Measurements from ENCODE around the gene HOOK2.
"Not testable (repeated sequence)": the region's sequence is repeated elsewhere in the genome, so short reads cannot be mapped to it uniquely, and the experiment has no call there.

The HOOK2 gene

GRCh38 chr19:12774588-12775555 is at the start of gene HOOK2:
HOOK2 (minus strand) TSS chr19:12775552; CDS start chr19:12775449, 103 bp downstream.
- peak within 1 kb of the TSS; percentile 60 for H3K4me3 ChIP-seq (ENCODE audit: low read length)
- peak within 1 kb of the TSS; percentile 15 for H2AFZ ChIP-seq (ENCODE audit: low read depth, low read length)
- H3K27me3 ChIP-seq (ENCODE audit: insufficient read depth, low read length), result no peaks in the 10 kb centered on the region
- no peaks in the 10 kb centered on the region for H3K36me3 ChIP-seq (ENCODE audit: insufficient read depth, low read length)
- no peaks in the 10 kb centered on the region for H3K9me3 ChIP-seq (ENCODE audit: low read length)
- H3K4me1 ChIP-seq (ENCODE audit: insufficient read depth, low read length), result peaks cover 28% of the 10 kb centered on the region

GRCh38 chr19:12821761-12822160 is 46.4 kb upstream of the HOOK2 start:
- no peak overlapping the region for H2AFZ ChIP-seq (ENCODE audit: low read depth, low read length)
- H3K27me3 ChIP-seq (ENCODE audit: insufficient read depth, low read length), result peaks cover 6% of the 10 kb centered on the region
- H3K36me3 ChIP-seq (ENCODE audit: insufficient read depth, low read length), result no peaks in the 10 kb centered on the region
- H3K9me3 ChIP-seq (ENCODE audit: low read length), result no peaks in the 10 kb centered on the region
- H3K4me1 ChIP-seq (ENCODE audit: insufficient read depth, low read length), result no peaks in the 10 kb centered on the region
- no peak overlapping the region for H3K4me3 ChIP-seq (ENCODE audit: low read length)

- not testable (repeated sequence) for H3K4me3 ChIP-seq (ENCODE audit: low read length); H3K27me3 ChIP-seq (ENCODE audit: insufficient read depth, low read length); H2AFZ ChIP-seq (ENCODE audit: low read depth, low read length); H3K4me1 ChIP-seq (ENCODE audit: insufficient read depth, low read length); H3K9me3 ChIP-seq (ENCODE audit: low read length)
- H3K36me3 ChIP-seq (ENCODE audit: insufficient read depth, low read length), result peaks cover 19% of the 10 kb centered on the region
Observed at GRCh38 chr19:12817810-12818209, 42.5 kb upstream of the HOOK2 start.

GRCh38 chr19:12817188-12817587 is 41.8 kb upstream of the HOOK2 start:
- not testable (repeated sequence) for H3K27me3 ChIP-seq (ENCODE audit: insufficient read depth, low read length); H2AFZ ChIP-seq (ENCODE audit: low read depth, low read length); H3K9me3 ChIP-seq (ENCODE audit: low read length); H3K4me3 ChIP-seq (ENCODE audit: low read length); H3K4me1 ChIP-seq (ENCODE audit: insufficient read depth, low read length)
- H3K36me3 ChIP-seq (ENCODE audit: insufficient read depth, low read length), result peaks cover 22% of the 10 kb centered on the region

- H3K36me3 ChIP-seq (ENCODE audit: insufficient read depth, low read length), result peaks cover 33% of the 10 kb centered on the region
- no peaks in the 10 kb centered on the region for H3K9me3 ChIP-seq (ENCODE audit: low read length)
- H3K4me1 ChIP-seq (ENCODE audit: insufficient read depth, low read length), result no peaks in the 10 kb centered on the region
- H3K4me3 ChIP-seq (ENCODE audit: low read length), result no peak overlapping the region
- no peak overlapping the region for H2AFZ ChIP-seq (ENCODE audit: low read depth, low read length)
- H3K27me3 ChIP-seq (ENCODE audit: insufficient read depth, low read length), result no peaks in the 10 kb centered on the region
Observed at GRCh38 chr19:12815088-12815487, 39.7 kb upstream of the HOOK2 start.

GRCh38 chr19:12806242-12807081 is 31.1 kb upstream of the HOOK2 start, which contains the start of gene RNASEH2A:
RNASEH2A (plus strand) TSS chr19:12806584; CDS start chr19:12806674, 90 bp downstream.
- H3K4me1 ChIP-seq (ENCODE audit: insufficient read depth, low read length), result peaks cover 16% of the 10 kb centered on the region
- H3K27me3 ChIP-seq (ENCODE audit: insufficient read depth, low read length), result no peaks in the 10 kb centered on the region
- H3K4me3 ChIP-seq (ENCODE audit: low read length), result peak within 1 kb of the TSS; percentile 80
- peak within 1 kb of the TSS; percentile 77 for H2AFZ ChIP-seq (ENCODE audit: low read depth, low read length)
- H3K36me3 ChIP-seq (ENCODE audit: insufficient read depth, low read length), result peaks cover 29% of the 10 kb centered on the region
- H3K9me3 ChIP-seq (ENCODE audit: low read length), result no peaks in the 10 kb centered on the region

- Histone ChIP-seq H3K4me1 (ENCODE audit: insufficient read depth, low read length) (peaks cover 30% of the 10 kb centered on the region), H2AFZ (ENCODE audit: low read depth, low read length) (no peak overlapping the region), H3K9me3 (ENCODE audit: low read length) (no peaks in the 10 kb centered on the region), H3K27me3 (ENCODE audit: insufficient read depth, low read length) (no peaks in the 10 kb centered on the region), H3K4me3 (ENCODE audit: low read length) (no peak overlapping the region), H3K36me3 (ENCODE audit: insufficient read depth, low read length) (peaks cover 27% of the 10 kb centered on the region)
Observed at GRCh38 chr19:12804051-12804450, 28.7 kb upstream of the HOOK2 start.

GRCh38 chr19:12802267-12803106 is 27.1 kb upstream of the HOOK2 start:
- no peaks in the 10 kb centered on the region for H3K27me3 ChIP-seq (ENCODE audit: insufficient read depth, low read length)
- no peaks in the 10 kb centered on the region for H3K9me3 ChIP-seq (ENCODE audit: low read length)
- H3K36me3 ChIP-seq (ENCODE audit: insufficient read depth, low read length), result peaks cover 21% of the 10 kb centered on the region
- H3K4me3 ChIP-seq (ENCODE audit: low read length), result peak overlapping the region; percentile 90
- peak overlapping the region; percentile 77 for H2AFZ ChIP-seq (ENCODE audit: low read depth, low read length)
- peaks cover 30% of the 10 kb centered on the region for H3K4me1 ChIP-seq (ENCODE audit: insufficient read depth, low read length)

- Histone ChIP-seq H3K27me3 (ENCODE audit: insufficient read depth, low read length) (no peaks in the 10 kb centered on the region), H3K36me3 (ENCODE audit: insufficient read depth, low read length) (peaks cover 19% of the 10 kb centered on the region), H3K4me1 (ENCODE audit: insufficient read depth, low read length) (peaks cover 23% of the 10 kb centered on the region), H3K4me3 (ENCODE audit: low read length) (peak within 1 kb of the TSS; percentile 90), H2AFZ (ENCODE audit: low read depth, low read length) (peak within 1 kb of the TSS; percentile 77), H3K9me3 (ENCODE audit: low read length) (no peaks in the 10 kb centered on the region)
Observed at GRCh38 chr19:12801466-12802266, 26.3 kb upstream of the HOOK2 start, which contains the start of the genes PRDX2 and THSD8. PRDX2 (minus strand) TSS chr19:12801800; CDS start chr19:12801261, 539 bp downstream. THSD8 (plus strand) TSS chr19:12802069; CDS start chr19:12802072, 3 bp downstream.

- Histone ChIP-seq H3K27me3 (ENCODE audit: insufficient read depth, low read length) (no peaks in the 10 kb centered on the region), H3K9me3 (ENCODE audit: low read length) (no peaks in the 10 kb centered on the region), H2AFZ (ENCODE audit: low read depth, low read length) (peak overlapping the region; percentile 77), H3K36me3 (ENCODE audit: insufficient read depth, low read length) (peaks cover 19% of the 10 kb centered on the region), H3K4me1 (ENCODE audit: insufficient read depth, low read length) (peaks cover 26% of the 10 kb centered on the region), H3K4me3 (ENCODE audit: low read length) (peak overlapping the region; percentile 90)
Observed at GRCh38 chr19:12800923-12801465, 25.6 kb upstream of the HOOK2 start.

- peak overlapping the region; percentile 90 for H3K4me3 ChIP-seq (ENCODE audit: low read length)
- no peaks in the 10 kb centered on the region for H3K27me3 ChIP-seq (ENCODE audit: insufficient read depth, low read length)
Observed at GRCh38 chr19:12800466-12800770, 25.1 kb upstream of the HOOK2 start.

More at GRCh38 chr19:12800466-12800770, 25.1 kb upstream of the HOOK2 start:
- Histone ChIP-seq H2AFZ (ENCODE audit: low read depth, low read length) (no peak overlapping the region), H3K9me3 (ENCODE audit: low read length) (no peaks in the 10 kb centered on the region), H3K36me3 (ENCODE audit: insufficient read depth, low read length) (peaks cover 19% of the 10 kb centered on the region), H3K4me1 (ENCODE audit: insufficient read depth, low read length) (peaks cover 25% of the 10 kb centered on the region)

Measured in neuron (in vitro differentiated cells).